HG02970 (cell line): Measurements from ENCODE around the gene LUZP2.

Experiments
- ATAC-seq: cut with Tn5 transposase; IDR thresholded peaks from one replicate; pipeline ENCODE4 v1.9.1; 2021; ENCODE audit warnings: mild to moderate bottlenecking, moderate library complexity, moderate number of reproducible peaks; ENCODE audit not compliant: unreplicated experiment, low FRiP score

The LUZP2 gene

DNA sequence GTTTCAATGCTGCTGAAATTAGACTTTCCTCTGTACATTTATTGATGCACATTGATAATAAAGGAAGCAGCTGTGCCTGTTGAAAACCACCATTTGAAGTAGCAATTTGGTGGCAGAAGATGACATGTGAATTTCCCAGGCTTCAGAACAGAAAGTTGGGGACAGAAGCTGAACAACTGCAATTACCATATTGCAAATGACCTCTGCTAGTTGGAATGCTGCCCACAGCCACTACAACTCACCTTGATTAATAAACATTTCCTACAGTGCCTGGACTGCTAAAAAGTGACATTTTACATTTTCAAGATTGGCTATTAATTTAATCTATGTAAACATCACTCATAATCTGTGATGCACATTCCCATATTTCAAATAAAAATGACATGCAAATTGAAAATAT lies 208.6 kb downstream of the LUZP2 start:
- ATAC-seq = no peak

DNA sequence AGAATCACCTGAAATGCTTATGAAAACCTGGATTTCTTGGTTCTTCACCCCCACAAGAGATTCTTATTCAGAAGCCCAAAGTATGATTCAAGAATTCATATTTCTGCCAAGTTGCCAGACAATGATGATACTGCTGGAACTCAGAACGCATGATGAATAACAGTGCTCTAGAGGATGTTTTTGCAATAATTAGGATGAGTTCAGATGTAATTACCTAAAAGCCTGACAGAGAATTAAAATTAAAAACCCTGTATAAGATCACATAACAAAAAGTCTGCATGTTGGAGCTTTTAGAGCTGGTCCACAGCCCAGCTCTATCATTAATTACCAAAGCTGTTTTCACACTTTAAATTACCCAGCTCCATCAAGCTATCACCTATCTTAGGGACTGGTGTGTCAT lies 211.8 kb downstream of the LUZP2 start:
- ATAC-seq = no peak

DNA sequence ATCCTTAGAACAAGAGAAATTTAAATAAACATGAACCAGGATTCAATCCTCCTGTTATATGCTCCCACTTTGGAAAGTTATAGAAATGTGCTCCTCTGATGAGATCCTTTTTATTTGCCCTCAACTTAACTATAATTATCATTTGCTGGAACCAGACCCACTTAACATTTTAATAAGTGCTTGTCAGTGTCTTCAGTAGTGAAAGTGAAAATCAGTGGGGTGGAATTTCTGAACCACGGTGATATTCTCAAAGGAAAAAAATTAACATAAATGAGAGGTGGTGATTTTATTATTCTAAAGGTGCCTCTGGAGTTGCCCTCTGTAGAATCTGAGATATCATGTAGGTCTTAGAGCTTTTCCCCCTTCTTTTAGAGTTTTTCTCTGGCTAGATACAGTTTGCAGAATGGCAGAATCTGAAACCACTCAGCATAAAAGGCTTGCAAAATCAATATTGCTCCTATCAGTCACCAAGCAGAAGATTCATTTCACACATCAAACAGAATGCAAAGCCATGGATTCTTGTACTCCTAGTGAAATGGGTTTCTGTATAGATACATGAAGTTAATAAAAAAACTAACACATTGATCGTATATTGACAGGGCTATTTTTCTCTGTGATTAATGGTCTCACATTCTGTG lies 213.2 kb downstream of the LUZP2 start:
- ATAC-seq = no peak

DNA sequence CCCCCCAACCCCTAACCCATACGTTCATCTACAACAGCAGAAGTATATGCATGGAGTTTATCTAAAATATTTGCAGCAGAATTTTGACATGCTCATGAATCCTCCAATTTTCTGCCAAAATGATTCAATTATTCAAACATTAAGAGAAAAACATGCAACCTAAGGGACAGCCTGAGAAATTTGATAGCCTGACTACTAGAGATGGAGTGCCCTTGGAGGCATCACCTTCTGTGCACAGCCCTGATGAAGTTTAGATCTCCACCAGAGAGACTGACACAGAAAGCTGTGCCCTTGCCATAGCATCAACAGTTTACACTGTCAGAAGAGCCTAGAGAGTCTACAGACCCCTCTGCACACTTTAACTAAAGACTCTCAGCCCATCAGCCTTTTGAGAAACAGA lies 217.7 kb downstream of the LUZP2 start:
- no peak for ATAC-seq

DNA sequence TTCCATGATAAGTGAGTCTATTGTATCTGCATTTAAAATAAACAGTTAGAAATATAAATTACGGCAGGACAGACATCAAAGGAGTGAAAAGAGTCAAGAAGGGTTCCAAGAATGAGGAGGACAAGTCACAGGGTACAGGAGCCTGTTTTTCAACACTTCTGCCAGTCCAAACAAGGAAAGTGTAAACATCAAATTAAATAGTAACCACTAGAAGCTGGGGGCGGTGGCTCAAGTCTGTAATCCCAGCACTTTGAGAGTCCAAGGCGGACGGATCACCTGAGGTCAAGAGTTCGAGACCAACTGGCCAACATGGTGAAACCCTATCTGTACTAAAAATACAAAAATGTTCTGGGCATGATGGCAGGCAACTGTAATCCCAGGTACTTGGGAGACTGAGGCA lies 219.6 kb downstream of the LUZP2 start:
- no peak for ATAC-seq

DNA sequence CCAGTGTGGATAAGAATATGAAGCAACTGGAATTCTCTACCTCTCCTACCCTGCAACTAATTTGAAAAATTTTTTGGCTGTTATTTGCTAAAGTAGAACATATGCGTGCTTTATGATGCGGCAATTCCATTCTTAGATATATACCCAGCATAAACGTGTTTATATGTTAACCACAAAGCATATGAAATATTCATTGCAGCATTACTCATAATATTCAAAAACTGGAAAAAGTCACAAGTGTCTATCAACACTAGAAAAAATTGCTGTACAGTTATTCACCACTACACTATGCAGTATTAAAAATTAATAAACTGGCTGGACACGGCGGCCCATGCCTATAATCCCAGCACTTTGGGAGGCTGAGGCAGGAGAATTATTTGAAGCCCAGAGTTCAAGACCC lies 226.4 kb downstream of the LUZP2 start:
- no peak for ATAC-seq

DNA sequence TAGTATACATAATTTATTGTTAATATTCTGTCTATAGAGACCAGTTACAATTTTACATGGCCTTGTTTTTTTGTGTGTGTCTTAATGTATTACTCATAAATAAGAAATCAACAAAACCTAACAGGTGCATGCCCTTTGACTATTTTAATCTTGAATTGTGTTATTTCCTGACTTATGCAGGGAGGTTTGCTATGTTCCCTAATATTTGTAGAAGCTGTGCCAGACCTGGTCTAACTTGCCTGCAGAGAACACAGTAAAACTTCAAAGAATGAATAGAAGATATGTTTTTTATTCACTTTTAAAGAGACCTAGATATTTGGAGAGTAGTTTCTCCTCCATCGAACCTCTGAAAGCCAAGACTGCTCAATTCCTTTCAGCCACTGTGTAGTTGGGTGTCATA lies 234.7 kb downstream of the LUZP2 start:
- no peak for ATAC-seq

DNA sequence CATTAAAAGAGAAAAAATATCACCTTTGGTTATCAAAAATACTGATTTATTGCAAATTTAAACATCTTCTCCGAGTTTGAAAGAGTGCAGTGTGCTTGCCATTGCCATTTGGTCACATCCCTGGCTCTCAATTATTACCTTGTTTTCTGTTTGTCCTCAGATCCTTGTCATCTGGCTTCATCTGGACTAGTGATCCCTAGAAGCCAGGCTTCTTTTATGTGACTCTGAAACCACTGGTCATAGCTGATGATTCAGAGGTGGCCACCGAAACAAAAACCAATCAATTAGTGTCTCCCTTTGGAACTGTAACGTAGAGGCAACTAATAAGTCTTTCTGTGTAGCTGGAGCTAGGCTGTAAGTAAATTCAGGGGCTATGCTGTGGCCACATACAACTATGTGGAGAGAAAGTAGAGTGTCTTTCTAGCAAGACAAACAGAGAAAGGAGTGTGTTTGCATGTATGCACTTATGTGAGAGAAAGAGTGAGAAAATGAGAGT lies 237.9 kb downstream of the LUZP2 start:
- ATAC-seq = no peak

DNA sequence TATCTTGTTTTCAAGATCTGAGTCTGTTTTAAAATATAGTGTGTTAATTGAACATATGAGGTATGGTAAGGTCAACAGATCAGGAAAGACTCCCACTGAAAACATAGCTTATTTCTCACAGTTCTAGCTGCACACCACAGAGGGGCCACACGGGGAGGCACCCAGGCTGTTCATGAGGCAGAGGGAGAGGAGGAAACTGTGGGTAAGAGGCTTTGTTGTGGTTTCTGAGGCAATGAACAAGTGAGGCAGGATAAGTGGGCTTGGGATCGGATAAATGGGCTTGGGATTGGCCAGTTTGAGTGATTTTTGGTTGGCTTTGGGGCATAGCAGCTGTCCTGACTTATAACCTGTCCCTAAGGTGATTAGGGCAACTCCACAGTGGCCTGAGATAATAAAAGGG lies 242.1 kb downstream of the LUZP2 start:
- ATAC-seq = no peak

DNA sequence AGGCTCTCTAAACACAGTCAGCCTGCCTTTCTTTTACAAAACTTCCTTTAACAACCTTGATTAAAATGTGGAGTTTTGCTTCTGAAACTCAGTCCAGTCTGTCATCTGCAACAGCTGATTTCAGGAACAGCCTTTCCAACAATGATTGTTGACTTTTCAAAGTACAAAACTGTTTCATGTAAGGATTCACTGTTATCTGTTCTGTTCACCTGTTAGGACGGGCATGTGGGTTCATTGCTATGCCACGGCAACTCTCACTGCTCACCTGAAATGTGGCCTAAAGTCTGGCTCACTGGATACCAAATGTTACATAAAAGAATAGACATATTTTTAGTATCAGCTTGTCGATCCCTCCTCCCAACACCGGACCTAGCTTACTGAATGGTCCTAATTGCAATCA lies 242.8 kb downstream of the LUZP2 start:
- no peak for ATAC-seq

DNA sequence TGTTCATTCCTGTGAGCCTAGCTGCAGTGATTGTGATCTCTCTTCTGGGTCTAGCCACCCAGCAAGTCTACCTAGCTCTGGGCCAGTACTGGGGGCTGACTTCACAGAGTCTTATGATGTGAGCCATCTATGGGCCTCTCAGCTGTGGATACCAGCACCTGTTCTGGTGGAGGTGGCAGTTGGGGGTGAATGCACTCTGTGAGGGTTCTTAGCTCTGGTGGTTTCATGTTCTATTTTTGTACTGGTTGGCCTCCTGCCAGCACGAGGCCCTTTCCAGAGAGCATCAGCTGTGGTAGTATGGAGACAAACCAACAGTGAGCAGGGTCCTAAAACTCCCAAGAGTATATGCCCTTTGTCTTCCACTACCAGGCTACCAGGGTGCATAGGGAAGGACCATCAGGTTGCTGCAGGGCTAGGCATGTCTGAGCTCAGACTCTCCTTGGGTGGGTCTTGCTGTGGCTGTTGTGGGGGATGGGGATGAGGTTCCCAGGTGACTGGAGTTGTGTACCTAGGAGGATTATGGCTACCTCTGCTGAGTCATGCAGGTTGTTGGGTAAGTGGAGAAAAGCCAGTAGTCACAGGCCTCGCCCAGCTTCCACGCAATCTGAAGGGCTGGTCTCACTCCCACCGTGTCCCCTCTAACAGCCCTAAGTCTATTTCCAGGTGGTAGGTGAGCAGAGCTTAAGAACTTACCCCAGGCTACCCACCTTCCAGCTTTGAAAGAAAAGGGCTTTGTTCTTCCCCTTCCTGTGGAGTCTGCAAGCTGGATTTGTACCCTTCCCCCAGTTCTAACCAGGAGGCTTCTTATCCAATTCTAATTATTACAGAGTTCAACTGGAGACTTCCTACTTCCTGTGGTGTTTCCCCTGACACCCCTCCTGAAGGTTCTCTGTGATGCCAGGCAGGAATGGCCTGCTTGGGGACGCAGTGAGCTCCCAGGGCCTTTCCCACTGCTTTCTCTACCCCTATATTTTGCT lies 250.7 kb downstream of the LUZP2 start:
- ATAC-seq = no peak

DNA sequence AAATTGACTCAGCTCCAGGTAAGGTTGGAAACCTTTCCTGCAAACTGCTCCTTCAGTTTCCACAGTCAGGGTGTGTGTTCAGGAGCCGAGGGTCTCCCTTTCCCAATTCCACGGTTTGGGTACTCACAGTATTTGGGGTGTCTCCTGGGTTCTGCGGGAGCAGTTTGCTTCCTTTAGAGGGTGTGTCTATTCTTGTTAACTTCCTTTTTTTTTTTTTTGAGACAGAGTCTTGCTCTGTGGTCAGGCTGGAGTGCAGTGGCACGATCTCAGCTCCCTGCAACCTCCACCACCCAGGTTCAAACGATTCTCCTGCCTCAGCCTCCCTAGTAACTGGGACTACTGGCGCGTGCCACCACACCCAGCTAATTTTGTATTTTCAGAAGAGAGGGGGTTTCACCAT lies 251.4 kb downstream of the LUZP2 start:
- no peak for ATAC-seq

DNA sequence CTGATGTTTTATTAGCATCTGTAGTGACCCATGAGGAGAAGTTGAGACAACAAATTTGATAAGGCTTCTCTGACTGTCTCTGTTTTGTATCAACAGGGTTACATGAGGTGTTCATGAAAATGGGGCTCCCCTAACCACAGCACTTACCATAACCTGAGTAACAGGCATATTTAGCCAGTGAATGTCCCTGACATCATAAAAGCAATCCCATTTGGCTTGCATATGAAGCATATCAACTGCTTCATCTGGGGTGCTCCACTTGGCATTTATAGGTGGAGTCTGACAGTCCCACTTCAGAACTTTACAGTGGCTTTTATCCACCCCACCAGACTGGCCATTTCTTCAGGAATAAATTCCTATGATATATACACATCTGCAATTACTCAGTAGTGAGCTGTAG lies 257.6 kb downstream of the LUZP2 start:
- ATAC-seq = no peak

DNA sequence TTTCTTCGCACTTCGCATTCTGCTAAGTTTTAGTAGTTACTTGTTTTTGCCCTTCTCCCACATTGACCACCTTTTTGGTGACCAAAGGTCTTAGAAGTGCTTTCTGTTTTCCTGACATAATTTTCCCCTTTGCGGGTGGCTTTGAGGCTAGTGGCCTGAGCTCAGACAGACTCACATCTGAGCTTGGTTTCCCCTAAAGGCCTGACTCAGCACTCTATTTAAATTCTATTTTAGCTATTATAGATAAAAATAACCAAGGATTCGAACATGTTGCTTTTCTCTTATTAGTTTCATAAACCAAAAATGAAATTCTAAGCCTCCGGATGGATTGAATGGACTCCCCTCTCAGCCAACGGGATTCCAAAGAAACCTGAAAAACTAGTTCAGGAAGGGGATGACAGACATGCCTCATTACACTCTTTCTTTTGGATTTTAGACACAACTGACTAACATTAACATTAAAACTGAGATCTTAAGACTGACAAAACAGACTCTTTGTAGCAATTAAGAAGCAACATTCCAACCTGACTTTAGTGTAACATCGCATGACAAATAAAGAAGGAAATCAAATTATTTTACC lies 258.5 kb downstream of the LUZP2 start:
- no peak for ATAC-seq

DNA sequence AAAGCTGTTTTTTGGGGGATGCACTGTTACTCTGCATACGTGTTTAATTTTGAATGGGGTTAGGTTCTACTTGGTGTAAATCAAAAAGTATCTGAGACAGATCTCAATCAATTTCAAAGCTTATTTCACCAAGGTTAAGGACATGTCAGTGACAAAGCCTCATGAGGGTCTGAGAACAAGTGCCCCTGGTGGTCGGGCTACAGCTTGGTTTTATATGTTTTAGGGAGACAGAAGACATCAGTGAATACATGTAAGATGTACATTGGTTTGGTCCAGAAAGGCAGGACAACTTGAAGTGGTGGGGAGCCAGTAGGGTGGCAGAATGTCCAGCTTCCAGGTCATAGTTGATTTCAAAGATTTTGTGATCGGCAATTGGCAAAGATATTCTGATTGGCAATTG lies 262.9 kb downstream of the LUZP2 start:
- ATAC-seq = no peak

DNA sequence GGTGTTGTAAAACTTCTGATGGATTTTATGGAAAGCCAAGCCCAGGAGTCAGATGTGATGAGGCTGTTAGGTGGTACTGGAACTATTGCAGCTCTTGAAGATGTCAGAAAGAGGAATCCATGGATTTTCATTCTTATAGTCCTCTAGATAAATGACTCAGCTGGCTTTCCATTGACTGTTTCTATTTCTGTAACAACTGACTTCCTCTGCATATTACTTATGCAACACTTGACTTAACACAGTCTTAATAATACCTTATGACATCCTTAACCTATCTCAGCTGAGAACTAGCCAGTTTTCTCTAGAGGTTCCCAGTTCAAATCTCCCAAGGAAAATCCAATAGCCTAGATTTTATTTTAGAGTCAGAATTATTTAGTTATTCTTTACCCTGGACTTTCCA lies 263.8 kb downstream of the LUZP2 start:
- no peak for ATAC-seq

DNA sequence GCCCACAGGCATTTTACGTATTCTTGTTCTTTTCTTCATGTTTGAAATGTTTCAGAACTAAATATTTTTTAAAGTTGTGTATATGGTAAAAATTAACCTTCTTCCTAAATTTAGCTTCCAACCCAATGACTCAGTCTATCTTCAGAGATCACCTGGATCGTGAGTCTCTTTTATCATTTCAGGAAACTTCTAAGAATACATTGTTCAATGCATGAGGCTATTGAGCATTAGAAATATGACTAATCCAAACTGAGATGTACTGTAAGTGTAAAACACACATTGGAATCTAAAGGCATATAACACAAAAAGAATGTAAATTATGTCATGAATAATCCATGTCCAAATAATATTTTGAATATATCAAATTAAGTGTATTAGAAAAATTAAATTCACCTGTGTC lies 265.2 kb downstream of the LUZP2 start:
- no peak for ATAC-seq

DNA sequence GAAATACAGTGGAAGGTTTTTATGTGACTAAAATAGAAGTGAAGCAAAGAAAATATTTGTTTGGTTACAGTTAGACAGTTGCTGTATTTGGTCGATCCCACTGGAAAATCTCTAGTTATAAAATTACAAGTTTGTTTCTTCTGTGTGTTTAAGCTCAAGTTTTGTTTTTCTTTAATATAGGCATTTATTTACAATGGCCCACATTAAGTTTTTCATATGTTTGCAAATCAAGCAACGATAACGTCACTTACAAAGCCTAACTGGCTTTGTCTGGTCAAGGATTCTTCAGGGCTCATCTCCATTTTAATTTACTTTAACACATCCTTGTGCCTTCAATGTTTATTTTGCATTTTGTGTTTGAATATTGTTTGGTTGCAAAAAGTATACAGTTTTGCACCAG lies 270.6 kb downstream of the LUZP2 start:
- no peak for ATAC-seq

DNA sequence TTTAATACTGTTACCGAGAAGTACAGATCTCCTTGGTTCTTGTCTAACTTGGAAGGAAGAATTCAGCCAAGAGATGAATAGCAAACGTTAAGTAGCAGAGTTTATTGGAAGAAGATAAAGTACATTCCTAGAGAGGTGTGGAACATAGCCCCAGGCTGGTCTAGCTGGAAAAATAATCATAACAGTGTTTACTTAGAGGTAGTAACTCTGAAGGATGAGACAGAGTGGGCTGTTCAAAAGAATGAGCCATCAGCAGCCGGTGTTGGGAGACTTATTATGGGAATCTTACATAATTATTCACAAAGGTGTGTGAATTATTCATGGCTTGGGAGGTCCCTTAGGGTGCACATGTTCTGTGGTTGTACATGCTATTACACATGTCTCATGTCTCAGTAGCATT lies 276.5 kb downstream of the LUZP2 start:
- no peak for ATAC-seq

DNA sequence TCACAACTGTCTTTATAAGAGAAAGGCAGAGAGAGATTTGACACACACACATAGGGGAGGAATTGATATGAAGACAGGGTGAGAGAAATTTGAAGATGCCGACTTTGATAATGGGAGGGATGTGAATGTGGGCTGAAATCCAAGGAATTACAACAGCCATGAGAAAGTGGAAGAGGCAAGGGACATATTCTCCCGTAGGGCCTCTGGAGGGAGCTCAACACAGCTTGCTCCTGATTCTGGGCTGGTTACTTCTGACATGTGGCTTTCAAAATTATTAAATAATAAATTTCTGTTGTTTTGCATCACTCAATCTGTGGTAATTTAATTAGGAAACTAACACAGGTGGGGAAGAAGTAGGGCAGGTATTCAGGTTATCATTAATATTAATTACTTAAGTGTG lies 282.9 kb downstream of the LUZP2 start:
- ATAC-seq = no peak

DNA sequence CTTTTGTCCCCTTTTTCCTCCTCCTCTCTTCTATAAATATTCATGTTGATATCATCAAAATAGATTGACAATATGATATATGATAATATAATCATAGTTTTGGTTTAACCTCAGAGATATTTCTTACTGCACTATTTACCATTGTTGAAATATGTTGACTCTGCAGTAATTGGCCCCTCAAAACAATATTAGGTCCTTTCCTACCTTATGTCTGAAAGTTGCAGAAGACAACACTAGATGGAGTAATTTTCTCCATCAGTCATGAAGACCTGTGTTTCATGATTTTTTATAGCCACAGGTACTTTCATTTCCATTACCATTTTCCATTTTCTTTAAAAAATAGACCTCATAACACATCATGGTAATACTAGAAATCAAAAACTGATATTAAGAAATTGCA lies 284.4 kb downstream of the LUZP2 start:
- no peak for ATAC-seq
